Measurements from ENCODE around the gene HAAO. TPM values are rescaled to one million over a fixed set of nuclear protein-coding genes. Genes with fewer than 3 reads are reported as not detected.

Gene HAAO
- polyA plus RNA-seq, 1 experiment, result 3.1 TPM

DNA sequence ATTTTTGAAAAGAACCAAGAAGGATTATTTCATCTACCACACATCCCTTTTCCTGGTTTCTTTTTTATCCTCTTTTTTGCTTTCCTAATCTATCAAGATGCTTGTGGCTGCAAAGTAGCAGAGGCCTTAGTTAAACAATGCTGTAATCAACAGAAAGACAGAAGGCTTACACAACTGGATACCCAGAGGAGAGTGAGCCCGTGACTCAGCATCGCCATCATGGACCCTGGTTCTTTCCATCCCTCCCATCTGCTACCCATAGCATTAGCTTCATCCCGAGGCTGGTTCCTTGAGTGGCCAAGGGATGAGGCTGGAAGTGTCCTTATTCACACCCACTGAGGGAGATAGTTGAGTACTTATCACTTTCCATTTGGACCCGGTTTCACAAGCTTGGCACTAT, 7.5 kb upstream of the HAAO start:
- ChIA-PET POLR2A (interaction anchor here (2.3 kb wide), 1 partner anchor 11 kb away, joined by 11 read pairs; no protein-coding TSS in a partner anchor), CTCF (no interaction called here)
- Histone ChIP-seq H3K9me3 (ENCODE audit: control insufficient read depth, insufficient read depth, low read length) (no peaks in the 10 kb centered on the region; the same call in 1 of the 2 replicates), H3K27ac (ENCODE audit: low read depth, low read length) (no peak overlapping the region), H3K27me3 (ENCODE audit: control insufficient read depth, insufficient read depth, low read length) (peaks cover 5% of the 10 kb centered on the region), H3K4me3 (ENCODE audit: low read depth, low read length) (no peak overlapping the region)
- TF ChIP-seq, protein P1, sequence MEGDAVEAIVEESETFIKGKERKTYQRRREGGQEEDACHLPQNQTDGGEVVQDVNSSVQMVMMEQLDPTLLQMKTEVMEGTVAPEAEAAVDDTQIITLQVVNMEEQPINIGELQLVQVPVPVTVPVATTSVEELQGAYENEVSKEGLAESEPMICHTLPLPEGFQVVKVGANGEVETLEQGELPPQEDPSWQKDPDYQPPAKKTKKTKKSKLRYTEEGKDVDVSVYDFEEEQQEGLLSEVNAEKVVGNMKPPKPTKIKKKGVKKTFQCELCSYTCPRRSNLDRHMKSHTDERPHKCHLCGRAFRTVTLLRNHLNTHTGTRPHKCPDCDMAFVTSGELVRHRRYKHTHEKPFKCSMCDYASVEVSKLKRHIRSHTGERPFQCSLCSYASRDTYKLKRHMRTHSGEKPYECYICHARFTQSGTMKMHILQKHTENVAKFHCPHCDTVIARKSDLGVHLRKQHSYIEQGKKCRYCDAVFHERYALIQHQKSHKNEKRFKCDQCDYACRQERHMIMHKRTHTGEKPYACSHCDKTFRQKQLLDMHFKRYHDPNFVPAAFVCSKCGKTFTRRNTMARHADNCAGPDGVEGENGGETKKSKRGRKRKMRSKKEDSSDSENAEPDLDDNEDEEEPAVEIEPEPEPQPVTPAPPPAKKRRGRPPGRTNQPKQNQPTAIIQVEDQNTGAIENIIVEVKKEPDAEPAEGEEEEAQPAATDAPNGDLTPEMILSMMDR (IDR thresholded peaks at IDR 0.05; ENCODE audit: low read depth, low read length), result no peak
- no peak for DNase-seq (ENCODE audit: low read depth, low spot score)

DNA sequence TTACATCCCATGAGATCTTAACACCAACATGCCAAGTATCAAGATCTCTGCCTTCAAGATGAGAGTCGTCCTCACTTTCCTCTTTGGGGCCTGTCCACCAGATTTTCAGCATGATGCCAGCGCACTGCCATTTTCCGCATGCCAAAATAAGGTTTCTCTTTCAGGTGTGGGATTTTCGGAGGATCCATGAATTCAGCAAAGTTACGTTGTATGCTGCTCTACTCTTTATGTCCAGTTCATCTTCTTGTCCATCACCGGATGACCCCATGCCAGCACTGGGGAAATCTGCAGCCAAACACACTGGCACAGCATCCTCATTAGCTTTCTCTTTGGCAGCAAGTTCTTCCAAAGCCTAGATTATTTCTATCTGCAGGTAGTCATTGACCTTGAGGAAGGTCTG, 4.9 kb upstream of the HAAO start:
- ChIA-PET CTCF (no interaction called here), POLR2A (no interaction called here)
- TF ChIP-seq, protein P1 (IDR thresholded peaks at IDR 0.05; ENCODE audit: low read depth, low read length), result no peak
- peaks cover 7% of the 10 kb centered on the region for H3K27me3 ChIP-seq (ENCODE audit: control insufficient read depth, insufficient read depth, low read length)
- no peak overlapping the region for H3K27ac ChIP-seq (ENCODE audit: low read depth, low read length)
- H3K4me3 ChIP-seq (ENCODE audit: low read depth, low read length), result no peak overlapping the region
- DNase-seq (ENCODE audit: low read depth, low spot score), result no peak
- H3K9me3 ChIP-seq (ENCODE audit: control insufficient read depth, insufficient read depth, low read length), result peaks cover 3% of the 10 kb centered on the region; the same call in 1 of the 2 replicates

- no peak overlapping the region for H3K27ac ChIP-seq (ENCODE audit: low read depth, low read length)
- H3K27me3 ChIP-seq (ENCODE audit: control insufficient read depth, insufficient read depth, low read length), result peaks cover 12% of the 10 kb centered on the region
- H3K9me3 ChIP-seq (ENCODE audit: control insufficient read depth, insufficient read depth, low read length), result peaks cover 3% of the 10 kb centered on the region; the same call in 1 of the 2 replicates
- no peak overlapping the region for H3K4me3 ChIP-seq (ENCODE audit: low read depth, low read length)
- DNase-seq (ENCODE audit: low read depth, low spot score), result no peak
- CTCF ChIA-PET, result interaction anchor here (0.7 kb wide), 1 partner anchor 813 kb away, joined by 4 read pairs; no protein-coding TSS in a partner anchor
- POLR2A ChIA-PET, result interaction anchor here (1.1 to 1.4 kb wide), 2 partner anchors 14 to 229 kb away, joined by 8 to 9 read pairs; no protein-coding TSS in a partner anchor
- TF ChIP-seq, protein P1 (IDR thresholded peaks at IDR 0.05; ENCODE audit: low read depth, low read length), result no peak
These were observed 4.3 kb upstream of the HAAO start for GRCh38 chr2:42796427-42797248.

DNA sequence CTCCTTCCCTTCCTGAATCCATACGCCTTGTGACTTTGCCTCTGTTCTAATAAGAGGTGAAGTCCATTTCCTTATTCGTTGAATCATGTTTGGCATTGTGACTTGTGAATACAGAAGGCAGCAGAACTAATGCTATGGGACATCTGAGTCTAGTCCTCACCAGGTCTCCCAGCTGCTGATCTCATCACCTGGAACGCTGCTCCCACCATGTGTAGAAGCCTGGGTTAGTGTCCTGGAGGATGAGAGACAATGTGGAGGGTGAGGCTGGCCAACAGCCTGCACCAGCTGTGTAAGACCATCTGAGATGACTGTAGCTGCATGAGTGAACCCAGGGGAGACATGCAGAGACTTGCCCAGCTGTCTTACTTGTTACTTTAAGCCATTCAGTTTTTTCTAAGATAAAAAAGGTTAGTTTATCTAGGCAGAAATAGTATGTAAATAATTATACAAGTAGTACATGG, 3.5 kb upstream of the HAAO start:
- peak; percentile 68 for DNase-seq (ENCODE audit: low read depth, low spot score)
- CTCF ChIA-PET, result no interaction called here

More for the DNA sequence above, 3.5 kb upstream of the HAAO start:
- Histone ChIP-seq H3K27ac (ENCODE audit: low read depth, low read length) (peak overlapping the region; percentile 63), H3K27me3 (ENCODE audit: control insufficient read depth, insufficient read depth, low read length) (peaks cover 12% of the 10 kb centered on the region), H3K9me3 (ENCODE audit: control insufficient read depth, insufficient read depth, low read length) (peaks cover 3% of the 10 kb centered on the region; the same call in 1 of the 2 replicates), H3K4me3 (ENCODE audit: low read depth, low read length) (no peak overlapping the region)
- TF ChIP-seq, protein P1 (IDR thresholded peaks at IDR 0.05; ENCODE audit: low read depth, low read length), result no peak
- POLR2A ChIA-PET, result interaction anchor here (1.1 to 1.4 kb wide), 2 partner anchors 14 to 228 kb away, joined by 8 to 9 read pairs; no protein-coding TSS in a partner anchor

All from AG04450 (cell line).